Right lobe of liver (tissue), 4 donors: Measurements from ENCODE around the gene AHNAK2.

Source experiments
- CTCF ChIP-seq, 4 donors: fragments of 200-600 bp in 3 of 4; fragments of 450-650 bp in 1 of 4; IDR thresholded peaks; one replicate each; pipeline versions ENCODE4 v1.5.1 to v1.8.0; 2016 to 2022; ENCODE audit warnings: antibody characterized with exemption in 4 of 4, mild to moderate bottlenecking in 2 of 4
- POLR2A ChIP-seq: fragments of 450-650 bp; IDR thresholded peaks from one replicate; pipeline ENCODE4 v1.6.1; 2017; ENCODE audit warnings: antibody characterized with exemption, mild to moderate bottlenecking
- donor health status: DM: no; HTN: no; CAD: no.
- donor health status: DM: no; HTN: no; CAD: no.
- donor health status: DM: no; HTN: yes; CAD: no.

- no peak for TF ChIP-seq CTCF (IDR thresholded peaks at IDR 0.05)
- TF ChIP-seq POLR2A, result no peak
These were observed 6.5 kb downstream of the AHNAK2 start for GRCh38 chr14:104971447-104972240.
